GM12891 (cell line): ENCODE data around the gene RUNX1.

ENCODE experiments used
- PAX5 ChIP-seq: IDR thresholded peaks from 2 replicates; pipeline ENCODE4 v1.6.1; 2011; ENCODE audit warnings: low read length, moderate library complexity, mild to moderate bottlenecking; ENCODE audit not compliant: insufficient read depth, severe bottlenecking
- POLR2A ChIP-seq: IDR thresholded peaks from 2 replicates; pipeline ENCODE4 v1.6.1; 2011; ENCODE audit warnings: low read depth, low read length, control low read depth
- POLR2AphosphoS5 ChIP-seq: IDR thresholded peaks from 2 replicates; pipeline ENCODE4 v1.6.1; 2011; ENCODE audit warnings: low read depth, low read length, control low read depth

GRCh38 chr21:34936371-34936789 is 112.7 kb downstream of the RUNX1 start:
- TF ChIP-seq POLR2AphosphoS5 = no peak
- no peak for TF ChIP-seq POLR2A
- TF ChIP-seq PAX5 = no peak
